ENCODE data around the gene FAM118A. TPM values are rescaled to one million over a fixed set of nuclear protein-coding genes. Genes with fewer than 3 reads are reported as not detected.

The FAM118A gene
- total RNA-seq, 1 experiment from 2014 or later, result 72.2 TPM

DNA sequence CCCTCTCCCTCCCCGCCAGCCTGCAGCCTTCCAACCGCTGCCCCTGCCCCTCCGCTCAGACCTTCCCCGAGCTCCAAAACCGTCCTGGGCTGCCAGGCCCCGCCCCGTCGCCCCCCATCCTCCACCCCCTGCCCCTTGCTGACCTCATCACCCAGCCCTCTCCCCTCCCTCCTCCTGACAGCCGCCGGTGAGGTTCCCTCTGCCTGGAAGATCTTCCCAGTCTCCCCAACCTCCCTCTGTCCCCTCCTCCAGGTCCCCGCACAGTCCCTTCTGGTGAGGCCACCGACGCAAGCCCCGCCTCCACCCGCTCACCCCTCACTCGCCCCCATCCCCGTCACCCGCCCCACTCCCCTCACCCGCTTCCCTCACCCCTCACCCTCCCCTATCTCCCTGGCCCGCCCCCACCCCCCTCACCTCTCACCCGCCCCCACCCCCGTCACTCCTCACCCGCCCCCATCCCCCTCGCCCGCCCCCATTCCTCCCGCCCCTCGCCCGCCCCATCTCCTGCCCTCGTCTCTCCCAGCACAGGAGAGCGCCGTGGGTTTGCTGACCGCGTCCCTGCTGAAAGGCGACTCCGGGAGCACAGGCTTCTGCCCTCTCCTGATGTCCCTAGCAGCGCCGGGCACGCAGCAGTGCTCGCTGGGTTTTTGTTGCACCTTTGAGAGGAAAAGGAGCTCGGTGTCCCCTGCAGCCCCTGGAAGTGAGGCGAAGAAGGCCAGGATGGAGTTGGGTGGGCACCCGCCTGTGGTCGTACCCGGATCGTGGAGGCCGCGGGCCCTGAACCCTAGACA, 41.4 kb upstream of the FAM118A start:
- peak overlapping the region; percentile 60; the same call in 1 of the 2 replicates for H2AFZ ChIP-seq (ENCODE audit: low read length)

DNA sequence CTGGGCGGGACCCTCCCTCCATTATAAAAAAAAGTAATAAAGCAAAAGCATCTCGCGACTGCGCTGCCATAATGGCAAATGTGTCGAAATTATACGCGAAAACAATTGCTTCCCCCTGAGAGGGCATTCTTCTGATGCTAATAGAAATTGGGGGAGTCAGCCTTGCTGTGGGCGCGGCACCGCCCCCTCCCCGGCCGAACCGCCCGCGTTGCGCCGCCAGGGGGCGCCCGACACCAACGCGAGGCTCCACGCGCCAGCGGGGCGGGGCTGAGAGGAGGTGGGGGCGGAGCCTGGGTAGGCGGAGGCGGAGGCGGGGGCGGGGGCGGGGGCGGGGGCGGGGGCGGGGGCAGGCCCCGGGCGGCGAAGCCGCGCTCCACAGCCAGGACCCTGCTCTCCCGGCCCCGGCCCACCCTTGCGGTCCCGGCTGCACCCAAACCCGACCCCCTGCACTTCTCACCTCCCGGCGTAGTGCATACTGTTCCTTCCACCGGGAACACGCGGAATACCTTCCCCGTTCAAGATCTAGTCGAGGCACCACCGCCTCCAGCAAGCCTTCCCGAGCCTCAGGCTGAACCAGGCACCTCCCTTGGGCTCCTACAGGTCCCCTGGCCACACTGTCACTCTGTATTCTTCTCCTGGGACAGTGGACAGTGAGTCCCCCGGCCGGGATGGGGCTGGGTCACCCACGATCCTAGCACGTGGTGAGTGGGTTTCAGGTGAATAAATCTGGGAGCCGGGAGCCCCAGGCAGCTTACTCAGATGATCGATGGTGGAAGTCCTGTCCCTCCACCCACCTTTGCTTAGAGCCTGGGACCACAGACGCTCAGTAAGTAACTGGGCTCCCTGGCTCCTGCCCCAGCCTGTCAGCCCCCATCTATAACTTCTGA, 40.5 kb upstream of the FAM118A start:
- Histone ChIP-seq H3K79me2 (ENCODE audit: low read length) (no peaks in the 10 kb centered on the region), H3K9ac (ENCODE audit: low read length) (peak overlapping the region; percentile 39), H3K4me2 (ENCODE audit: low read depth, low read length, poor library complexity, severe bottlenecking) (peak overlapping the region; percentile 68), H3K27me3 (ENCODE audit: low read length) (0 out of 2 replicates have a peak, but pooled peaks cover 3% of the 10 kb centered on the region), H2AFZ (ENCODE audit: low read length) (peak overlapping the region; percentile 60; the same call in 1 of the 2 replicates), H3K4me1 (ENCODE audit: low read length) (peaks cover 23% of the 10 kb centered on the region), H3K9me2 (replicated peaks; ENCODE audit: insufficient read depth, low read length) (no peaks in the 10 kb centered on the region), H3K4me3 (ENCODE audit: low read length) (peak overlapping the region; percentile 49; the same call in 1 of the 2 replicates), H3K27ac (ENCODE audit: low read length) (no peak overlapping the region), H3K36me3 (ENCODE audit: insufficient read depth, low read length) (no peaks in the 10 kb centered on the region), H4K20me1 (ENCODE audit: insufficient read depth, low read depth, low read length) (no peaks in the 10 kb centered on the region; the same call in 1 of the 2 replicates), H3K9me3 (ENCODE audit: low read length) (no peaks in the 10 kb centered on the region)
- peak; percentile 95 for DNase-seq

More for the DNA sequence above, 41.4 kb upstream of the FAM118A start:
- peak overlapping the region; percentile 49; the same call in 1 of the 2 replicates for H3K4me3 ChIP-seq (ENCODE audit: low read length)
- H3K9me2 ChIP-seq (replicated peaks; ENCODE audit: insufficient read depth, low read length), result no peaks in the 10 kb centered on the region
- no peaks in the 10 kb centered on the region; the same call in 1 of the 2 replicates for H4K20me1 ChIP-seq (ENCODE audit: insufficient read depth, low read depth, low read length)
- peaks cover 32% of the 10 kb centered on the region for H3K4me1 ChIP-seq (ENCODE audit: low read length)
- no peak for DNase-seq
- H3K4me2 ChIP-seq (ENCODE audit: low read depth, low read length, poor library complexity, severe bottlenecking), result peak overlapping the region; percentile 68
- no peaks in the 10 kb centered on the region for H3K36me3 ChIP-seq (ENCODE audit: insufficient read depth, low read length)
- 0 out of 2 replicates have a peak, but pooled peaks cover 3% of the 10 kb centered on the region for H3K27me3 ChIP-seq (ENCODE audit: low read length)
- no peak overlapping the region for H3K27ac ChIP-seq (ENCODE audit: low read length)
- H3K9me3 ChIP-seq (ENCODE audit: low read length), result no peaks in the 10 kb centered on the region
- no peaks in the 10 kb centered on the region for H3K79me2 ChIP-seq (ENCODE audit: low read length)
- peak overlapping the region; percentile 39 for H3K9ac ChIP-seq (ENCODE audit: low read length)

DNA sequence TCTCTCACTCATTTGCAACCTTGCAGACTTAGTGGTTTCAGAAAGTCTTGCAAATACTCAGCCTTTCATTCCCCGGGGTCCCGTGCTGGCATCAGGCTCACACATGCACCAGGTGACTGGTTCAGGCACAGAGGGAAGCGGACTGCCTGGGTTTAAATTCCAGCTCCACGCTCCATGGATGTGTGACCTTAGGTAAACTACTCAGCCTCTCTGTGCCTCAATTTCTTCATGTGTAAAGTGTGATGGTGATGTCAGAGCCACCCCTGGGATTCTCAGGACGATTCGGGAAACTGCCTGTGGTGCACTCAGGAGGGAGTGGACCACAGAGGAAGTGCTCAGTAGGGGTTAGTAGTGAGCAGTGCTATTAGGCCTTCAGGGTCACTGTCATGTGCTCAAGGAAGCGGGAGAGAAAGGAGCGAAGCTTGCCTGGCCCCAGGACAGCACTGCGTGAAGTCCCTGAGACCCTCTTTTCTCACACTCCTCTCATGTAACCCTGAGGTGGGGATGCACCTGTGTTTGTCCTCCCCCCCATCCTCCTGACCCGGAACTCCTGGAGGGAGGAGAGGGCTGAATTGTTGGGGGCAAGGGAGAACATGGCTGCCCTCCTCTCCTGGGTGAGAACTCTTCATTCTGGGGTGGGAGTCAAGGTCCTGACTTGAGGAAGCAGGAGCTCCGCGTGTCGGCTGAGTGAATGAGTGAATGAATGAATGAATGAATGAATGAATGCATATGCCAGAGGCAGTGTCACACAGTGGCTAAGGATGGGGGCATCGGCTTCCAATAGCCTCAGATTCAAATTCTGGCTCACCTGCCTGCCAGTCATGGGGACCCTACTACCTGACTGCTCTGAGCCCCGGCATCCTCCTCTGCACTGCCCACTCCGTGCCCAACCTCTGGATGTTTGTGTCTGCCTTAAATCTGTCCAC, 39.4 kb upstream of the FAM118A start:
- Histone ChIP-seq H3K79me2 (ENCODE audit: low read length) (no peaks in the 10 kb centered on the region), H4K20me1 (ENCODE audit: insufficient read depth, low read depth, low read length) (no peaks in the 10 kb centered on the region; the same call in 1 of the 2 replicates), H3K9ac (ENCODE audit: low read length) (no peak overlapping the region), H3K9me2 (replicated peaks; ENCODE audit: insufficient read depth, low read length) (no peaks in the 10 kb centered on the region), H3K4me1 (ENCODE audit: low read length) (peaks cover 18% of the 10 kb centered on the region), H3K9me3 (ENCODE audit: low read length) (no peaks in the 10 kb centered on the region), H3K27me3 (ENCODE audit: low read length) (0 out of 2 replicates have a peak, but pooled peaks cover 3% of the 10 kb centered on the region), H3K27ac (ENCODE audit: low read length) (no peak overlapping the region), H3K4me2 (ENCODE audit: low read depth, low read length, poor library complexity, severe bottlenecking) (no peak overlapping the region), H3K4me3 (ENCODE audit: low read length) (no peak overlapping the region), H3K36me3 (ENCODE audit: insufficient read depth, low read length) (no peaks in the 10 kb centered on the region), H2AFZ (ENCODE audit: low read length) (no peak overlapping the region)
- DNase-seq, result no peak

DNA sequence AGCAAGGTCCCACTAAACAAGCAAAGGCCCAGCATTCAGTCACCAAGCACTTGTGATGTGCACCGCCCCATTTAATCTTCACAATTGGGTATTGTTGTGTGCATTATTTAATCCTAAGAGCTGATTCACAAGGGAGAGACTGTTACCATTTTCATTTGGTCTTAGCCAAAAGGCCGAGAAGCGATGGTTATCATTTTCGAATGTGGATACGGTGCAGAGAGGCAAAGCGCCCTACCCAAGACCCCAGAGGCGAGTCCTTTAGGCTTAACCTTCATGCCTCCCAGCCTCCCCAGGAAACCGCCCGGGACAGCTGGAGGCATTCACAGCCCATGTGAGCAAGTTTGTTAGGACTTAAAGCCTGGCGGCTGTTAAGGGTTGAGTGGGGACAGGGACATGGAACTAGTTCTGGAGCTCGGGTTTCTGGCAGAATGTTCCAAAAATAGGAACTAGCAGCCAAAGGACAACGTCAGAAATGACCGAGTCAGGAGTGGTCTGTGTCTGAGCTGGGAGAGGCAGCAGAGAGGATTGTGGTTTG, 38.0 kb upstream of the FAM118A start:
- Histone ChIP-seq H3K36me3 (ENCODE audit: insufficient read depth, low read length) (no peaks in the 10 kb centered on the region), H3K4me3 (ENCODE audit: low read length) (no peak overlapping the region), H3K9me3 (ENCODE audit: low read length) (no peaks in the 10 kb centered on the region), H3K79me2 (ENCODE audit: low read length) (no peaks in the 10 kb centered on the region), H3K27me3 (ENCODE audit: low read length) (0 out of 2 replicates have a peak, but pooled peaks cover 3% of the 10 kb centered on the region), H3K9ac (ENCODE audit: low read length) (no peak overlapping the region), H4K20me1 (ENCODE audit: insufficient read depth, low read depth, low read length) (no peaks in the 10 kb centered on the region; the same call in 1 of the 2 replicates), H3K9me2 (replicated peaks; ENCODE audit: insufficient read depth, low read length) (no peaks in the 10 kb centered on the region), H3K27ac (ENCODE audit: low read length) (no peak overlapping the region), H2AFZ (ENCODE audit: low read length) (no peak overlapping the region), H3K4me1 (ENCODE audit: low read length) (peaks cover 14% of the 10 kb centered on the region), H3K4me2 (ENCODE audit: low read depth, low read length, poor library complexity, severe bottlenecking) (no peak overlapping the region)
- no peak for DNase-seq

DNA sequence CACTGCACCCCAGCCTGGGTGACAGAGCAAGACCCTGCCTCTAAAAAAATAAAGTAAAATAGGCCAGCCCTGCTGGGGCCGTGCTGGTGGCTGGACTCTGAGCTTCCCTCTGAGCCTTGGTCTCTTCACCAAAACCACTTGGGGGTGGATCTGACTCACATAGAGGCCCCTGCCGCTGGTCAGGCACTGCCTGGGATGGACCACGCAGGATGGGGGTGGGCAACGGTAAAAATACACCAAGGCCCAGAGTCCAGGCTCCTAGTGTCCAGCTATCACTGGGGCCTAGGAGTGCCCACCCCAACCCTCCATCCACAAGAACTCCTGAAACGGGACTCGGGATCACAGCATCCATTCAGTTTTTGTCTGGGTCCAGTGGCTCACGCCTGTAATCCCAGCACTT, 37.2 kb upstream of the FAM118A start:
- no peaks in the 10 kb centered on the region; the same call in 1 of the 2 replicates for H4K20me1 ChIP-seq (ENCODE audit: insufficient read depth, low read depth, low read length)
- H3K27ac ChIP-seq (ENCODE audit: low read length), result no peak overlapping the region
- H3K9me2 ChIP-seq (replicated peaks; ENCODE audit: insufficient read depth, low read length), result no peaks in the 10 kb centered on the region
- H3K79me2 ChIP-seq (ENCODE audit: low read length), result no peaks in the 10 kb centered on the region
- H3K36me3 ChIP-seq (ENCODE audit: insufficient read depth, low read length), result no peaks in the 10 kb centered on the region
- DNase-seq, result no peak
- H2AFZ ChIP-seq (ENCODE audit: low read length), result no peak overlapping the region
- H3K9ac ChIP-seq (ENCODE audit: low read length), result no peak overlapping the region
- H3K9me3 ChIP-seq (ENCODE audit: low read length), result no peaks in the 10 kb centered on the region
- H3K4me3 ChIP-seq (ENCODE audit: low read length), result no peak overlapping the region
- H3K27me3 ChIP-seq (ENCODE audit: low read length), result 0 out of 2 replicates have a peak, but pooled peaks cover 3% of the 10 kb centered on the region
- no peak overlapping the region for H3K4me2 ChIP-seq (ENCODE audit: low read depth, low read length, poor library complexity, severe bottlenecking)
- peaks cover 14% of the 10 kb centered on the region for H3K4me1 ChIP-seq (ENCODE audit: low read length)

DNA sequence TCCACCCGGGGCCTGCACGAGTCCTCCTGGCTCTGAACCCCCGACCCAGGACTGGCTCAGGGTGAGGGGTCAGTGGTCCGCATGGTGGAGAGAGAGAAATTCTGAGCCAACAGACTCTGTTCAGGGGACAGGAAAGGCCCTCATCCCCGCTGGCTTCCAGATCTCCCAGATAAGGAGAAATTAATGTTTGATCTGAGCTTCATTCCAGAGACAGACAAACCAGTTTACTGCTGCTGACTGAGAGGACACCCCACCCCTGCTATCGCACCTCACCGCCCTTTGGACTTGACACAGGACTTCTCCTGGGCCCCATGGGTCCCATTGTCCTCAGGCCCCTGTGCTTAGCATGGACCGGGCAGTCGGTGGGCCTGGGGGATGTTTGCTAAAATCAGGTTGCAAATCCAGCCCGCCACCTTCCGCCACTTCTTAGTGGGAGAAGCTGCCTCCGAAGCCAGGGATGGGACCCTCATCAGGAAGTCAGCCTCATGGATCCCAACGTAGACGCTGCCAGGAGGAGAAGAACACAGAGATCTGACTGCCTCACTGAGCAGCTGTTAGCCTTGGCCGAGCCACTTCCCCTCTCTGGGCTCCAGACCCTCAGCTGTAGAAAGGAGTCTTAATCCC, 36.2 kb upstream of the FAM118A start:
- Histone ChIP-seq H3K27me3 (ENCODE audit: low read length) (0 out of 2 replicates have a peak, but pooled peaks cover 3% of the 10 kb centered on the region), H4K20me1 (ENCODE audit: insufficient read depth, low read depth, low read length) (no peaks in the 10 kb centered on the region; the same call in 1 of the 2 replicates), H3K4me2 (ENCODE audit: low read depth, low read length, poor library complexity, severe bottlenecking) (no peak overlapping the region), H3K9me2 (replicated peaks; ENCODE audit: insufficient read depth, low read length) (no peaks in the 10 kb centered on the region), H3K4me1 (ENCODE audit: low read length) (peaks cover 14% of the 10 kb centered on the region), H3K79me2 (ENCODE audit: low read length) (no peaks in the 10 kb centered on the region), H3K9ac (ENCODE audit: low read length) (no peak overlapping the region), H2AFZ (ENCODE audit: low read length) (no peak overlapping the region), H3K9me3 (ENCODE audit: low read length) (no peaks in the 10 kb centered on the region), H3K36me3 (ENCODE audit: insufficient read depth, low read length) (no peaks in the 10 kb centered on the region), H3K27ac (ENCODE audit: low read length) (no peak overlapping the region), H3K4me3 (ENCODE audit: low read length) (no peak overlapping the region)
- DNase-seq, result no peak

DNA sequence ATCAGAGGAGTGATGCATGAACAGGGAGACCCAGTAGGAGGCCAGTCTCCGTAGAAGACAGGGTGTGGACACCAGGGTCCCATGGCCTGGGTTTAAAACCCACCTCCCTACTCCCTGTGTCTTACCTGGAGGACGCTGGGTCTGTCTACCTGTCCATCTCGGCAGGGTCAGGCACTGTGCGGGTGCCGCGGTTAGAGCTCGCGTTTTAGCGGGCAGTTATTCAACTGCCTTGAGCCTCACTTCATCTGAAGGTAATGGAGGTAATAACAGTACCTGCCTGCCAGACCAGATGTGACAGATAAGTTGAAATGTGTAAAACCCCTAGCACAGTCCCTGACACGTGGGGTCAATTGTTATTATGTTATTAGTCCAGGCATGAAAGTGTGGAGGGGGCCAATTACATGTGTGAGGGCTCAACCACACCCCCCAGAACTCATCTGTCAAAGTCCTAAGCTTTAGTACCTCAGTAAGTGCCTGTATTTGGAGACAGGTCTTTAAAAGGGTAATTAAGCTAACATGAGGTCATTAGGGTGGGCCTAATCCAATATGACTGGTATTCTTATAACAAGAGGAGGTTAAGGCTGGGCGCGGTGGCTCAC, 33.1 kb upstream of the FAM118A start:
- H3K36me3 ChIP-seq (ENCODE audit: insufficient read depth, low read length), result no peaks in the 10 kb centered on the region
- H4K20me1 ChIP-seq (ENCODE audit: insufficient read depth, low read depth, low read length), result no peaks in the 10 kb centered on the region
- no peak for DNase-seq
- no peak overlapping the region for H3K4me3 ChIP-seq (ENCODE audit: low read length)
- H3K27ac ChIP-seq (ENCODE audit: low read length), result no peak overlapping the region
- no peak overlapping the region for H3K4me2 ChIP-seq (ENCODE audit: low read depth, low read length, poor library complexity, severe bottlenecking)
- no peak overlapping the region for H2AFZ ChIP-seq (ENCODE audit: low read length)
- no peaks in the 10 kb centered on the region for H3K9me3 ChIP-seq (ENCODE audit: low read length)
- no peaks in the 10 kb centered on the region for H3K27me3 ChIP-seq (ENCODE audit: low read length)
- no peaks in the 10 kb centered on the region for H3K79me2 ChIP-seq (ENCODE audit: low read length)
- no peak overlapping the region for H3K9ac ChIP-seq (ENCODE audit: low read length)
- no peaks in the 10 kb centered on the region for H3K4me1 ChIP-seq (ENCODE audit: low read length)
- no peaks in the 10 kb centered on the region for H3K9me2 ChIP-seq (replicated peaks; ENCODE audit: insufficient read depth, low read length)
